ENCODE data around the gene PHACTR1. TPM values are rescaled to one million over a fixed set of nuclear protein-coding genes. Genes with fewer than 3 reads are reported as not detected.
"Not testable (repeated sequence)": the region's sequence is repeated elsewhere in the genome, so short reads cannot be mapped to it uniquely, and the experiment has no call there.

The PHACTR1 gene
- total RNA-seq, 1 experiment from 2014 or later, result 2.6 TPM

GRCh38 chr6:13156381-13156780 is 439.8 kb downstream of the PHACTR1 start:
- no peak for DNase-seq (ENCODE audit: low spot score)
- CTCF ChIA-PET, result no interaction called here
- no peaks in the 10 kb centered on the region for H3K27me3 ChIP-seq (replicated peaks; ENCODE audit: insufficient read depth, low read depth, low read length, poor library complexity)
- intact Hi-C loops (cut with micrococcal nuclease; ENCODE audit: unreplicated experiment), result no loop called here
- no peak for TF ChIP-seq CTCF (conservative IDR thresholded peaks at IDR 0.05; ENCODE audit: low read depth, low read length)
- no peak for TF ChIP-seq EZH2 (IDR thresholded peaks at IDR 0.05; ENCODE audit: borderline replicate concordance, low read depth, low read length, poor library complexity, severe bottlenecking)
- BruUV-seq (replicated peaks), result no TSS peak
- H3K4me1 ChIP-seq (ENCODE audit: insufficient read depth, low read length, poor library complexity, severe bottlenecking), result no peaks in the 10 kb centered on the region
- H3K9me3 ChIP-seq (ENCODE audit: low read depth, low read length, poor library complexity, severe bottlenecking), result no peaks in the 10 kb centered on the region
- no peak overlapping the region for H3K4me3 ChIP-seq (ENCODE audit: low read depth, low read length, poor library complexity, severe bottlenecking)
- no peaks in the 10 kb centered on the region for H3K36me3 ChIP-seq (ENCODE audit: insufficient read depth, low read length, poor library complexity, severe bottlenecking)
- POLR2A ChIA-PET (ENCODE audit: low non-redundant PET), result no interaction called here
- H3K27ac ChIP-seq (ENCODE audit: low read depth, low read length, poor library complexity, severe bottlenecking), result no peak overlapping the region

- Histone ChIP-seq H3K4me1 (ENCODE audit: insufficient read depth, low read length, poor library complexity, severe bottlenecking) (no peaks in the 10 kb centered on the region), H3K27ac (ENCODE audit: low read depth, low read length, poor library complexity, severe bottlenecking) (no peak overlapping the region), H3K36me3 (ENCODE audit: insufficient read depth, low read length, poor library complexity, severe bottlenecking) (no peaks in the 10 kb centered on the region), H3K4me3 (ENCODE audit: low read depth, low read length, poor library complexity, severe bottlenecking) (no peak overlapping the region), H3K9me3 (ENCODE audit: low read depth, low read length, poor library complexity, severe bottlenecking) (no peaks in the 10 kb centered on the region), H3K27me3 (replicated peaks; ENCODE audit: insufficient read depth, low read depth, low read length, poor library complexity) (no peaks in the 10 kb centered on the region)
- BruUV-seq (replicated peaks), result no TSS peak
- POLR2A ChIA-PET (ENCODE audit: low non-redundant PET), result no interaction called here
- TF ChIP-seq EZH2 (IDR thresholded peaks at IDR 0.05; ENCODE audit: borderline replicate concordance, low read depth, low read length, poor library complexity, severe bottlenecking) (no peak), CTCF (conservative IDR thresholded peaks at IDR 0.05; ENCODE audit: low read depth, low read length) (no peak)
- intact Hi-C loops (cut with micrococcal nuclease; ENCODE audit: unreplicated experiment), result no loop called here
- CTCF ChIA-PET, result no interaction called here
- no peak for DNase-seq (ENCODE audit: low spot score)
Measured at GRCh38 chr6:13157293-13157692, 440.7 kb downstream of the PHACTR1 start.

GRCh38 chr6:13159300-13159699 is 442.7 kb downstream of the PHACTR1 start:
- no peak for TF ChIP-seq EZH2 (IDR thresholded peaks at IDR 0.05; ENCODE audit: borderline replicate concordance, low read depth, low read length, poor library complexity, severe bottlenecking)
- TF ChIP-seq CTCF (conservative IDR thresholded peaks at IDR 0.05; ENCODE audit: low read depth, low read length), result no peak
- peak; percentile 4 for DNase-seq (ENCODE audit: low spot score)
- H3K27me3 ChIP-seq (replicated peaks; ENCODE audit: insufficient read depth, low read depth, low read length, poor library complexity), result no peaks in the 10 kb centered on the region
- H3K36me3 ChIP-seq (ENCODE audit: insufficient read depth, low read length, poor library complexity, severe bottlenecking), result no peaks in the 10 kb centered on the region
- H3K9me3 ChIP-seq (ENCODE audit: low read depth, low read length, poor library complexity, severe bottlenecking), result no peaks in the 10 kb centered on the region
- no peak overlapping the region for H3K4me3 ChIP-seq (ENCODE audit: low read depth, low read length, poor library complexity, severe bottlenecking)
- intact Hi-C loops (cut with micrococcal nuclease; ENCODE audit: unreplicated experiment), result no loop called here
- no peaks in the 10 kb centered on the region for H3K4me1 ChIP-seq (ENCODE audit: insufficient read depth, low read length, poor library complexity, severe bottlenecking)
- BruUV-seq (replicated peaks), result no TSS peak
- CTCF ChIA-PET, result no interaction called here
- POLR2A ChIA-PET (ENCODE audit: low non-redundant PET), result no interaction called here
- H3K27ac ChIP-seq (ENCODE audit: low read depth, low read length, poor library complexity, severe bottlenecking), result no peak overlapping the region

- H3K27me3 ChIP-seq (replicated peaks; ENCODE audit: insufficient read depth, low read depth, low read length, poor library complexity); H3K4me1 ChIP-seq (ENCODE audit: insufficient read depth, low read length, poor library complexity, severe bottlenecking); H3K36me3 ChIP-seq (ENCODE audit: insufficient read depth, low read length, poor library complexity, severe bottlenecking); H3K27ac ChIP-seq (ENCODE audit: low read depth, low read length, poor library complexity, severe bottlenecking); DNase-seq (ENCODE audit: low spot score); H3K9me3 ChIP-seq (ENCODE audit: low read depth, low read length, poor library complexity, severe bottlenecking); CTCF ChIA-PET; H3K4me3 ChIP-seq (ENCODE audit: low read depth, low read length, poor library complexity, severe bottlenecking); BruUV-seq (replicated peaks); intact Hi-C loops (cut with micrococcal nuclease; ENCODE audit: unreplicated experiment); POLR2A ChIA-PET (ENCODE audit: low non-redundant PET): not testable (repeated sequence)
Measured at GRCh38 chr6:13159822-13160221, 443.3 kb downstream of the PHACTR1 start.
